Urinary bladder (tissue), 4 donors: Measurements from ENCODE around the gene NBDY. TPM values are rescaled to one million over a fixed set of nuclear protein-coding genes. Genes with fewer than 3 reads are reported as not detected.
"Not testable (repeated sequence)": the region's sequence is repeated elsewhere in the genome, so short reads cannot be mapped to it uniquely, and the experiment has no call there.

Source experiments
- DNase-seq: peaks from one replicate; pipeline ENCODE4 v3.0.0-alpha.2; 2015; ENCODE audit errors: extremely low spot score
- H3K27ac ChIP-seq: one replicate; pipeline ENCODE4 v1.5.1; 2013; ENCODE audit warnings: low read depth, mild to moderate bottlenecking, moderate library complexity
- H3K36me3 ChIP-seq: one replicate; pipeline ENCODE4 v1.6.1; 2013; ENCODE audit warnings: mild to moderate bottlenecking, moderate library complexity; ENCODE audit not compliant: insufficient read depth
- H3K4me1 ChIP-seq: one replicate; pipeline ENCODE4 v1.6.1; 2013; ENCODE audit warnings: mild to moderate bottlenecking, moderate library complexity; ENCODE audit not compliant: insufficient read depth
- H3K4me3 ChIP-seq: one replicate; pipeline ENCODE4 v1.5.1; 2013; ENCODE audit warnings: low read depth, low read length
- WGBS: extraction: QIAGEN DNeasy Blood & Tissue Kit; methylation state at CpG from one replicate; pipeline ENCODE4 v1.1.7; 2013; 5-methylcytosine and 5-hydroxymethylcytosine counted together
- polyA plus RNA-seq: library from polyadenylated mRNA; stranded (reverse); fragments of 200-250 nt; gene quantifications from one replicate; pipeline ENCODE4 v1.2.3, GENCODE V29; 2013
- total RNA-seq: library from RNA; depleted of rRNA; stranded (reverse); fragments of >200 nt; gene quantifications from one replicate; pipeline ENCODE4 v1.2.3, GENCODE V29; 2014
- donor health status: healthy with polysubstance abuse.
- donor health status: healthy.

NBDY gene
- total RNA-seq (9.3 TPM), polyA plus RNA-seq (40.0 TPM)

GRCh38 chrX:56729152-56729850, at the start of gene NBDY:
NBDY (plus strand) TSS chrX:56729243; CDS start chrX:56729354, 111 bp downstream.
- Histone ChIP-seq H3K4me3 (peak within 1 kb of the TSS; percentile 59), H3K4me1 (no peaks in the 10 kb centered on the region), H3K36me3 (no peaks in the 10 kb centered on the region), H3K27ac (peak within 1 kb of the TSS; percentile 74)
- WGBS: under 1% methylated on average over 23 of the region's 23 CpGs
- no peak for DNase-seq

GRCh38 chrX:56704530-56704929, 24.5 kb upstream of the NBDY start:
- WGBS: 67% methylated on average over 4 of the region's 4 CpGs
- H3K36me3 ChIP-seq, H3K4me1 ChIP-seq, H3K27ac ChIP-seq, DNase-seq, H3K4me3 ChIP-seq: not testable (repeated sequence)

- WGBS: 0% methylated on average over 1 of the region's 1 CpG
Measured at GRCh38 chrX:56726605-56727004, 2.4 kb upstream of the NBDY start.

GRCh38 chrX:56727531-56727930, 1.5 kb upstream of the NBDY start:
- Histone ChIP-seq H3K4me3 (no peak overlapping the region), H3K4me1 (no peaks in the 10 kb centered on the region), H3K27ac (no peak overlapping the region), H3K36me3 (no peaks in the 10 kb centered on the region)
- 77% methylated on average over 3 of the region's 3 CpGs for WGBS
- no peak for DNase-seq

More at GRCh38 chrX:56726605-56727004, 2.4 kb upstream of the NBDY start:
- Histone ChIP-seq H3K27ac (no peak overlapping the region), H3K4me1 (no peaks in the 10 kb centered on the region), H3K36me3 (no peaks in the 10 kb centered on the region), H3K4me3 (no peak overlapping the region)
- DNase-seq: no peak

- WGBS: 13% methylated on average over 2 of the region's 2 CpGs
- Histone ChIP-seq H3K4me3 (no peak overlapping the region), H3K36me3 (no peaks in the 10 kb centered on the region), H3K27ac (no peak overlapping the region), H3K4me1 (no peaks in the 10 kb centered on the region)
- DNase-seq: no peak
Measured at GRCh38 chrX:56728321-56728720, 722 bp upstream of the NBDY start.

GRCh38 chrX:56728752-56729151, 291 bp upstream of the NBDY start:
- no peak overlapping the region for H3K27ac ChIP-seq

GRCh38 chrX:56733459-56734046, 4.5 kb downstream of the NBDY start:
- WGBS: 46% methylated on average over 2 of the region's 2 CpGs

More at GRCh38 chrX:56728752-56729151, 291 bp upstream of the NBDY start:
- no peak for DNase-seq
- Histone ChIP-seq H3K36me3 (no peaks in the 10 kb centered on the region), H3K4me1 (no peaks in the 10 kb centered on the region), H3K4me3 (peak overlapping the region; percentile 59)
- 1% methylated on average over 8 of the region's 8 CpGs for WGBS

GRCh38 chrX:56736219-56736618, 7.2 kb downstream of the NBDY start:
- 98% methylated on average over 14 of the region's 14 CpGs for WGBS
- DNase-seq: no peak
- Histone ChIP-seq H3K4me3 (no peak overlapping the region), H3K36me3 (no peaks in the 10 kb centered on the region), H3K4me1 (no peaks in the 10 kb centered on the region), H3K27ac (no peak overlapping the region)

More at GRCh38 chrX:56733459-56734046, 4.5 kb downstream of the NBDY start:
- no peaks in the 10 kb centered on the region for H3K36me3 ChIP-seq
- no peaks in the 10 kb centered on the region for H3K4me1 ChIP-seq
- H3K27ac ChIP-seq: no peak overlapping the region
- H3K4me3 ChIP-seq: no peak overlapping the region
- no peak for DNase-seq

GRCh38 chrX:56738670-56739069, 9.6 kb downstream of the NBDY start:
- no peak overlapping the region for H3K4me3 ChIP-seq
- H3K36me3 ChIP-seq: no peaks in the 10 kb centered on the region
- H3K27ac ChIP-seq: no peak overlapping the region
- no peaks in the 10 kb centered on the region for H3K4me1 ChIP-seq
- DNase-seq: no peak
- 65% methylated on average over 1 of the region's 1 CpG for WGBS

- 76% methylated on average over 4 of the region's 4 CpGs for WGBS
Measured at GRCh38 chrX:56744996-56745395, 16.0 kb downstream of the NBDY start.

GRCh38 chrX:56746996-56747395, 18.0 kb downstream of the NBDY start:
- H3K4me3 ChIP-seq: no peak overlapping the region
- H3K36me3 ChIP-seq: no peaks in the 10 kb centered on the region
- 93% methylated on average over 1 of the region's 1 CpG for WGBS
- H3K27ac ChIP-seq: no peak overlapping the region
- no peaks in the 10 kb centered on the region for H3K4me1 ChIP-seq
- DNase-seq: no peak

More at GRCh38 chrX:56744996-56745395, 16.0 kb downstream of the NBDY start:
- Histone ChIP-seq H3K36me3 (no peaks in the 10 kb centered on the region), H3K4me1 (no peaks in the 10 kb centered on the region), H3K27ac (no peak overlapping the region), H3K4me3 (no peak overlapping the region)
- DNase-seq: no peak

- H3K4me3 ChIP-seq: no peak overlapping the region
- H3K4me1 ChIP-seq: no peaks in the 10 kb centered on the region
- H3K27ac ChIP-seq: no peak overlapping the region
- H3K36me3 ChIP-seq: no peaks in the 10 kb centered on the region
- no peak for DNase-seq
Measured at GRCh38 chrX:56751071-56751470, 22.0 kb downstream of the NBDY start.

- H3K27ac ChIP-seq: no peak overlapping the region
- no peaks in the 10 kb centered on the region for H3K4me1 ChIP-seq
- H3K36me3 ChIP-seq: no peaks in the 10 kb centered on the region
- H3K4me3 ChIP-seq: no peak overlapping the region
- DNase-seq: no peak
- 91% methylated on average over 7 of the region's 7 CpGs for WGBS
Measured at GRCh38 chrX:56757327-56757726, 28.3 kb downstream of the NBDY start.

- no peak overlapping the region for H3K4me3 ChIP-seq
- H3K4me1 ChIP-seq: no peaks in the 10 kb centered on the region
- no peaks in the 10 kb centered on the region for H3K36me3 ChIP-seq
- WGBS: 99% methylated on average over 4 of the region's 4 CpGs
- DNase-seq: no peak
- H3K27ac ChIP-seq: no peak overlapping the region
Measured at GRCh38 chrX:56758456-56758855, 29.4 kb downstream of the NBDY start.
